Pericardium fibroblast (primary cell): ENCODE data around the gene OR8K1. TPM values are rescaled to one million over a fixed set of nuclear protein-coding genes. Genes with fewer than 3 reads are reported as not detected.

ENCODE experiments used
- total RNA-seq: library from RNA; depleted of rRNA; stranded (reverse); fragments of >200 nt; gene quantifications from 2 replicates; pipeline ENCODE4 v1.2.3, GENCODE V29; 2015

Gene OR8K1
- not detected in 2 replicates for total RNA-seq

GRCh38 chr11:56345739-56346138 lies at the start of gene OR8K1:
OR8K1 (plus strand) TSS chr11:56346039; CDS start chr11:56346039, 0 bp downstream.

GRCh38 chr11:56314844-56315243 lies 31.0 kb upstream of the OR8K1 start, which contains the start of gene OR8K3:
OR8K3 (plus strand) TSS chr11:56315144; CDS start chr11:56318307, 3,163 bp downstream.

GRCh38 chr11:56353991-56354390 lies 8.2 kb downstream of the OR8K1 start, which contains the start of gene OR8J1:
OR8J1 (plus strand) TSS chr11:56354291; CDS start chr11:56360247, 5,956 bp downstream.

GRCh38 chr11:56375324-56375723 lies 29.5 kb downstream of the OR8K1 start, which contains the start of gene OR8U1:
OR8U1 (plus strand) TSS chr11:56375624; CDS start chr11:56375624, 0 bp downstream.

Other genes starting within 250 kb of the OR8K1 start
- gene OR8H2, start 242.4 kb upstream of the OR8K1 start, total RNA-seq, result not detected in 2 replicates
- not detected in 2 replicates for gene OR8H3, start 223.7 kb upstream of the OR8K1 start, total RNA-seq
- not detected in 2 replicates for gene OR8J3, start 205.8 kb upstream of the OR8K1 start, total RNA-seq
- gene OR8K5, start 185.7 kb upstream of the OR8K1 start, total RNA-seq, result not detected in 2 replicates
- gene OR5J2, start 169.4 kb upstream of the OR8K1 start, total RNA-seq, result not detected in 2 replicates
- gene OR5T2, start 111.8 kb upstream of the OR8K1 start, total RNA-seq, result not detected in 2 replicates
- gene OR5T3, start 93.8 kb upstream of the OR8K1 start, total RNA-seq, result not detected in 2 replicates
- not detected in 2 replicates for gene OR5T1, start 71.9 kb upstream of the OR8K1 start, total RNA-seq
- gene OR8H1, start 53.8 kb upstream of the OR8K1 start, total RNA-seq, result not detected in 2 replicates
- gene OR8K3, start 30.9 kb upstream of the OR8K1 start, total RNA-seq, result not detected in 2 replicates
- not detected in 2 replicates for gene OR8J1, start 8.3 kb downstream of the OR8K1 start, total RNA-seq
- not detected in 2 replicates for gene OR8U1, start 29.6 kb downstream of the OR8K1 start, total RNA-seq
- gene OR5AL1, start 66.7 kb downstream of the OR8K1 start, total RNA-seq, result not detected in 2 replicates
- not detected in 2 replicates for gene OR5M3, start 127.3 kb downstream of the OR8K1 start, total RNA-seq
- gene OR5M8, start 145.3 kb downstream of the OR8K1 start, total RNA-seq, result not detected in 2 replicates
- gene OR5M11, start 197.2 kb downstream of the OR8K1 start, total RNA-seq, result not detected in 2 replicates
- not detected in 2 replicates for gene OR5M10, start 231.7 kb downstream of the OR8K1 start, total RNA-seq